Activated CD4-positive, alpha-beta T cell treated with anti-CD3 and anti-CD28 coated beads, Interleukin-2, amount 50 U/mL, for 4 hours (primary cell): ENCODE data around the gene ZNF532.
"Not testable (repeated sequence)": the region's sequence is repeated elsewhere in the genome, so short reads cannot be mapped to it uniquely, and the experiment has no call there.

Experiments used
- DNase-seq, 2 experiments: peaks; one replicate each; pipeline ENCODE4 v3.0.0-alpha.2; 2020

The ZNF532 gene

GRCh38 chr18:58851856-58852255, 12.8 kb upstream of the ZNF532 start:
- no peak for DNase-seq

DNA sequence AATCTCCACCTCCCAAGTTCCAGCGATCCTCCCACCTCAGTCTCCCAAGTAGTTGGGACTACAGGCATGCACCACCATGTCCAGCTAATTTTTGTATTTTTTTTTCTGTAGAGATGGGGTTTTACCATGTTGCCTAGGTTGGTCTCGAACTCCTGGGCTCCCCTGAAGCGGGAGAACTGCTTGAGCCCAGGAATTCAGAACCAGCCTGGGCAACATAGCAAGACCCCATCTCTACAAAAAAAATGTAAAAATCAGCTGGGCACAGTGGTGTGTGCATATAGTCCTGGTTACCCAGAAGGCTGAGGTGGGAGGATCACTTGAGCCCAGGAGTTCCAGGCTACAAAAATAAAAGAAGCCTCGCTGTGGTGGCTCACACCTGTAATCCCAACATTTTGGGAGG, 12.0 kb upstream of the ZNF532 start:
- DNase-seq: no peak

DNA sequence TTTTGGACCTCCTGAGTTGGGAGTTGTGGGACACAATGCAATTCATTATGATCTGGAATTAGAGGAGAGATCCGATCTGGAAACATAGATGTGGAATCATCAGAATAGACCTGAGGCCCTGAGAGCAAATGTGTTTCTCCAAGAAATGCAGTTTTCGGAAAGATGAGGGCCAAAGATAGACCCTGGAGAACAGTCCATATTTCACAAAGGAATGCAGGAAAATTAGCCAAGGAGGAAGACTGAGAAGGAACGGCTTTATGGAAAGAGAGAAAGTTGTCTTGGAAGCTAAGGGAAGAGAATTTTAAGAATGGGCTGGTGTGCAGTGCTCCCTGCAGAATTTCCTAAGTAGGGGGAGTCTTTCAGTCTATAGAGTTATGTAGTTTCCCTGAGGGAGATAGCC, 11.1 kb upstream of the ZNF532 start:
- DNase-seq: no peak

GRCh38 chr18:58855521-58855920, 9.2 kb upstream of the ZNF532 start:
- DNase-seq: not testable (repeated sequence)

DNA sequence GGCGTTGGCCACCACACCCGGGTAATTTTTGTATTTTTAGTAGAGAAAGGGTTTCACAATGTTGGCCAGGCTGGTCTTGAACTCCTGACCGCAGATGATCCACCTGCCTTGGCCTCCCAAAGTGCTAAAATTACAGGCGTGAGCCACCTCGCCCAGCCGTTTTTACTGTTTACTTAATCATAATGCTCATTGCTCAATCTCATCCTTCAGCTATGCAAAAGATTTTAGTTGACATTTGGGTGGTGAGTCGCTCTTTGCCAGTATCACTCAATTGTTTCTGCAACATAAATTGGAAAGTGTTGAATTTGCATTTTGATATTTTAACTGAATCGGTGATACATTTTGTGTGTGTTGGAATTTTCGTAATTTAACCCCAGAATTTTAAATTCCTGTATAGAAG, 7.8 kb upstream of the ZNF532 start:
- DNase-seq: no peak

DNA sequence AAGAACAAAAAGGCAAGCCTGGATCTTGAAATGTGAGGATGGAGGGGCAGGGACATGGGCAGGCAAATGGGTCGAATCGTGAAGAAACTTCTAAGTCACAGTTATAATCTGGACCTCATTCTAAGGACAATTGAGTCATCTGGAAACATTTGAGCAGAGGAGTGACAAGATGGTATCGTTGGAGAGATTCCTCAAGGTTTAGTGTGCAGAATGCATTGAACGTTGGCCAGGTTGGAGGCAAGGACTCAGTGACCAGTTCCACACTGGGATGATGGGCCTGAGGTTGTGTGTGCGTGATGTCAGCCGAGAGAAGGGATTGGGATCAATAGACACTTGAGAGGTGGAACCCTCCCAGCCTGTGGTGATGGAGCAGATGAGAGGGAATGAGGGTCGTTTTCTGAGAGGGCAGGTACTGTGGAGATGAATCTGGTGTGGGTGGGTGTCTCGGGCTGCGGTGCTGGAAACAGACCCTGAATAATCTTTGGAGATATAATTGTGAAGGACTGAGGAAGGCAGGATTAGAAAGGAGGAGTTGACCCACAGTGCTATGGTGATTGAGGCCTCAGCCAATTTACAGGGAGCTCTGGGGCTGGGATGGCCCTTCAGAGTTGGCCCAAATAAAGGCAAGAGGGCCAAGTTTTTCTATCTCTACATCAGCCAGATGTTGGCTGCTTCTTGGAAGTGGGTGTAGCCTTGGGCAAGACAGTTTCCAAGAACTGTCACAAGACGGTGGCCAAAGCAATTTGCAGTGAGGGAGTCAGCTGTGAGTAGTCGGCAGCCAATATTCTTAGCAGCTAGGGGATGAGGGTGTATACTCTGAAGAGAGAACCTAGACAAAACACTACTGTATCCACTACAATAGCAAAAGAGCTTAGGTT, 5.8 kb upstream of the ZNF532 start:
- DNase-seq: no peak

DNA sequence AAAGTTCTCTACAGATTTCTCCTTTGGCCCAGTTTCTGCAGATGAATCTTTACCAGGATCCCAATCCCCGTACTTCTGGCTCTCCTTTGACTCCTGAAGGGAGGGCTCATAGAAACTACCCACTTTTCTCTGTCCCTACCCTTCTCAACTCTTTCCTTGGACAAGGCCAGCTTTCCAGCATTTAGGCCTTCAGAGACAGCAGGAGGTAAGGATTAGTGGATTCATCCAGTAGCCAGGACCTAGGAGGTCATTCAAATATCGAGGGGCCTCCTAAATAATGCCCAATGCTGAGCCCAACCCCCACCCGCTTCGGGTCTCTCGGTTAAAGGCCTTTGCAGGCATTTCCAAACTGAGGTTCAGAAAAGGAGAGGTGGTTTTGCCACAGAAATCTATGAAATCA, 4.8 kb upstream of the ZNF532 start:
- no peak for DNase-seq

GRCh38 chr18:58860747-58861231, 3.9 kb upstream of the ZNF532 start:
- DNase-seq: no peak

DNA sequence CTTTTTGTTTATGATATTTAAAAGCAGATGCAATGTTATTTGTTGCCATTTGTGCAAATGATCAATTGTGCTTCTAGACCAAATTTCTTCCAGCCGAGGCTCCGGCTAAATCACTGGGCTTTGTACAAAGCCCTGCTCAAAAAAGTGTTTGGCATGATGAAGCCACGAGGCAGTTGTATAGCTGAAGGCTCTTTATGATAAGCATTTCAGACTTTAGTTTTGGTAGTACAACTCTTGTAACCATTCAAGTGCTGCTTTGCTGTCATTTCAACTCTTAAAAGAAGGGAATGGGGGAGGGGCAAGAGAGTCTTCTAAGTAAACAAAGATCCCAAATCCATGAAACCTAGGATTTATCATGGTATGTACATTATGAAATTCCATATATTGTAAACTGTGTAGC, 3.3 kb upstream of the ZNF532 start:
- no peak for DNase-seq

- no peak for DNase-seq
These were observed 2.8 kb upstream of the ZNF532 start for GRCh38 chr18:58861861-58862301.

GRCh38 chr18:58862356-58862755, 2.3 kb upstream of the ZNF532 start:
- no peak for DNase-seq

DNA sequence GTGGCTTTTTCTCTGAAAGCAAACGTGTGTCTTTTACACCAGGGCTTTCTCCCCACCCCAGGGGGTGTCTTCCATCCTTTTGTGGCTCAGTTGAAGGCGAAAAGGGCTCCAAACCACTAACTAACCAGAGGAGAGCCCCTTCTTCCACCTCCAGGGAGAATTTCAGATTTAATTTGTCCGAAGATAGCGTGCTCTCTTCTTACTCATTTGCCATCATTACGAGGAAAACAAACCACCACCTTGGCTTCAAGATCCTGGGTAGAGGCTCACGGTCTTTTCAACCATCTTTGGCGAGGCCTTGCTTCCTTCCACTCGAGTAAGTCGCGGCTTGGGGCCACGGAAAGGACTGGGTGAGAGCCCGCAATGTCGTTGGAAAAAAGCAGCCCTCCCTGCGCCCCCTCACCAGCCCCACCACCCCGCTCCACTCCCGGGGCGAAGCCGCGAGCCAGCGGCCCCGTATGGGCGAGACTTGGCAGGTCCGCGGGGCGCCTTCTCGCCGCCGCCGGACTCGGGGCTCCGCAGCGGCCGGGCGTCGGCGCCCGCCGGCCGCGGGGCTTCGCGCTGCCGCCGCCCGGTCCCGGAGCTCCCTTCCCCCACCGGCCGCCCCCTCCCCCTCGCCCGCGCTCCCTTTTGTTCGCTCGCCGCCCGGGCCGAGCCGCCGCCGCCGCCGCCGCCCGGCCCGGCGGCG, 1.7 kb upstream of the ZNF532 start:
- peak in 1 of 2 experiments; percentile 1 for DNase-seq

DNA sequence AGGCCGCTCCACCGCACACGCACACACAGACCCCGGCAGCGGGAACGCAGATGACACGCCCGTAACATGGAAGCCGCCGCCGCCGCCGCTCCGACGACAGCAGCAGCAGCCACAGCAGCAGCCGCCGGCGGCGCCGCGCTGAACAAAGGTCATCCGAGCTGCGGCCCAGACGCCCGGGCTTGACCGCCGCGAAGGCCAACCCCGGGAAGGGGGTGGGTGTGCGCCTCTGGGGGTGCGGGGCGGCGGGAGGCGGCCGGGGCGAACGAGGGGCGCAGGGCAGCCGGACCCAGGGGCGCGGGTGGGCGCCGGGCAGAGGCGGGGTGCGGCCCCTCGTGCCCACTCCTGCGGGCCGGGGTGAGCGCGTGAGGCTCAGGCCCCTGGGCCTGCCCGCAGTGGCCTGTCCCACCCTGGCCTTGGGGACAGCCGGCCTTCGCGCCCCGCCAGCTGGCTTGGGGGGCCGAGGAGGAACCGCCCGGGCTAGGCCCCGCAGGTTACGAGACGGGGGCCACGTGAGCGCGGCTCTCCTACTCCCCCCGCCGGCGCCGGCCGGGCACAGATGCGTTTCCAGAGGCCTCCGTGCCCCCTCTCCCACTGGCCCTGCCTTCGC, 1.0 kb upstream of the ZNF532 start:
- peak in 1 of 2 experiments; percentile 5 for DNase-seq

- DNase-seq: no peak
These were observed 435 bp downstream of the ZNF532 start for GRCh38 chr18:58865033-58865590.

DNA sequence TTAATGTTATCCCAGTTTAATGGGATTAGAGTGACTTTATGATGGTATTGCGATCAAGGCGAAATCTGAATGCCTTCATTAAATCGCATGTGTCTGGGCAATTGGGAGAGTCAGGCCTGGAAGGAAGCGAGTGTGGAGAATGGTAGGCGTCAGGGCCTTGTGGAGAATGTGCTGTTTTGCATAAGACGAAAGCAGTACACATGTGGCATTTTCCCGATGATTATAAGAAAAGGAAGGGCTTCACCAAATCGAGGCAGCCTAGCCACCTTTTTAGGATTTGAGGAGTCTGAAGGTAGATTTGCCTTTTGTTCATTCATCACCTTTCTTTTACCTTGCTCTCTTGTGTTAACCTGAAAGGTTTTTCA, 1.0 kb downstream of the ZNF532 start:
- DNase-seq: no peak

GRCh38 chr18:58866066-58866772, 1.5 kb downstream of the ZNF532 start:
- no peak for DNase-seq

DNA sequence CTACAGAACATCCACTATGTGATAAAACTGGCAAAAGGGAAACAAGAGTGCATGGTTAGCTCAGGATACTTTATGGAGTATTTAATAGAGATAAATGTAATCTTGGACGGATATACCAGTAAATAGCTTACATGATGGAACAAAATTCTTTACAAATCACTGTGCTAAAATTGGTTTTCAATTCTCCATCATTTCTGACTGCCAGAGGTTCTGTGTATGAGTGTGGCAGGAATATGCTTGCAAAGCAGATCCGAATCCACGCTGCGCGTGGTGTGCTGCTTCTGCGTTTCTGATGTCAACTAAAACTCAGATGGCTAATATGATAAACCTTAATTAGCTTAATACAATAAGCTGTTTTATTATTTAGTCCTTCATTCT, 2.1 kb downstream of the ZNF532 start:
- DNase-seq: no peak

- DNase-seq: no peak
These were observed 2.7 kb downstream of the ZNF532 start for GRCh38 chr18:58867281-58867961.

- no peak for DNase-seq
These were observed 3.8 kb downstream of the ZNF532 start for GRCh38 chr18:58868440-58868839.

- DNase-seq: no peak
These were observed 5.5 kb downstream of the ZNF532 start for GRCh38 chr18:58870130-58870529.

DNA sequence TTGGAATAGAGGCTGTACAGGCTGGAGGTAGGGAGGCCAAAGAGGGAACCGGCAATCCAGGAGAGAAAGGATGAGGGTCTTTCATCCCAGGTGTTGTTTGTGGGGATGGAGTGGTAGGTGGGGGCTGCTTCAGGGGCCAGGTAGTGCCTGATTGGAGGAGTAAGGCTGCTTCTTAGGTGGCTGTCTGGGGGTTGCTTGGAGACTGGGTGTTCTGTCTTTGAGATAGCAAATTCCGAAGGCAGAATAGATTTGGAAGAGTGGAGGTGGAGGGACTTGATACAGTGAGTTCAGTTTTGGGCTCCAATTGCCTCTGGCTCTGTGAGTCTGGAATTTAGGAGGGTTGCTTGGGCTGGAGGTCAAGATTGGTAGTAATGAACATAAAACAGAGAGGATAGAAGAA, 5.9 kb downstream of the ZNF532 start:
- no peak for DNase-seq
